Measurements from ENCODE around the gene HMGB1.
"Not testable (repeated sequence)": the region's sequence is repeated elsewhere in the genome, so short reads cannot be mapped to it uniquely, and the experiment has no call there.

DNA sequence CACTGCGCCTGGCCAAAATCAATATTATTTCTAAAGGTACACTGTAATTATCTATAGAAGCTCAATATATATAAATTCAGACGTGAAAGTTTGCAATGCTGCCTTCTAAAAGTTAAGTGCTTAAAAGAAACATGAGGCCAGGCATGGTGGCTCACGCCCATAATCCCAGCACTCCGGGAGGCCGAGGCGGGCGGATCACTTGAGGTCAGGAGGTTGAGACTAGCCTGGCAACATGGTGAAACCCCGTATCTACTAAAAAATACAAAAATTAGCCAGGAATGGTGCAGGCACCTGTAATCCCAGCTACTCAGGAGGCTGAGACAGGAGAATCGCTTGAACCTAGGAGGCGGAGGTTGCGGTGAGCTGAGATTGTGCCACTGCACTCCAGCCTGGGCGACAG is 14.3 kb downstream of the HMGB1 start:
- TF ChIP-seq, protein P1, sequence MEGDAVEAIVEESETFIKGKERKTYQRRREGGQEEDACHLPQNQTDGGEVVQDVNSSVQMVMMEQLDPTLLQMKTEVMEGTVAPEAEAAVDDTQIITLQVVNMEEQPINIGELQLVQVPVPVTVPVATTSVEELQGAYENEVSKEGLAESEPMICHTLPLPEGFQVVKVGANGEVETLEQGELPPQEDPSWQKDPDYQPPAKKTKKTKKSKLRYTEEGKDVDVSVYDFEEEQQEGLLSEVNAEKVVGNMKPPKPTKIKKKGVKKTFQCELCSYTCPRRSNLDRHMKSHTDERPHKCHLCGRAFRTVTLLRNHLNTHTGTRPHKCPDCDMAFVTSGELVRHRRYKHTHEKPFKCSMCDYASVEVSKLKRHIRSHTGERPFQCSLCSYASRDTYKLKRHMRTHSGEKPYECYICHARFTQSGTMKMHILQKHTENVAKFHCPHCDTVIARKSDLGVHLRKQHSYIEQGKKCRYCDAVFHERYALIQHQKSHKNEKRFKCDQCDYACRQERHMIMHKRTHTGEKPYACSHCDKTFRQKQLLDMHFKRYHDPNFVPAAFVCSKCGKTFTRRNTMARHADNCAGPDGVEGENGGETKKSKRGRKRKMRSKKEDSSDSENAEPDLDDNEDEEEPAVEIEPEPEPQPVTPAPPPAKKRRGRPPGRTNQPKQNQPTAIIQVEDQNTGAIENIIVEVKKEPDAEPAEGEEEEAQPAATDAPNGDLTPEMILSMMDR (conservative IDR thresholded peaks at IDR 0.05 in 1 of 2, IDR thresholded peaks at IDR 0.05 in 1 of 2; ENCODE audit: low read depth in 1 of 2, low read length in 2 of 2), result not testable (repeated sequence)
- not testable (repeated sequence) for TF ChIP-seq EZH2 (IDR thresholded peaks at IDR 0.05; ENCODE audit: low read length, missing control alignments)

Measured in fibroblast of lung (primary cell).